ENCODE results near the gene FAM120A. TPM values are rescaled to one million over a fixed set of nuclear protein-coding genes. Genes with fewer than 3 reads are reported as not detected.
"Not testable (repeated sequence)": the region's sequence is repeated elsewhere in the genome, so short reads cannot be mapped to it uniquely, and the experiment has no call there.

The FAM120A gene
- total RNA-seq, 2 donors from 2014 or later = 56.8 to 77.5 TPM

DNA sequence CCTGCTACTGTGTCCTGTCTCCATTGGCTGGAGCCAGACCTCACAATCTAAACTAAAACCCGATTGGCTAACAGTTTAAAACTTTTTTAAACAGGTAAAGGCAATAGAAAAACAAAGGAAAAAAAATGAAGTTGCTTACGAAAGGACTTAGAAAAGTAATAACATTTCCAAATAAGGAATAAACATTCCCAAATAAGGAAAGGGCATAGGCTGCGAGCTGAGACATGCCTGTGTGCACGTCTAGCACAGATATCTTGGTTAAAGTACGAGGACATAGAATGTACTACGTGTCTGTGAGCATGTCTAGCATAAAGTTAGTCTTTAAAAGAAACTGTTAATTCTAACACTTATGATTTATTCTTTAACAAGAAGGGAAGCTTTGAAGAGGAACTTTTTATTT lies 15.3 kb upstream of the FAM120A start:
- intact Hi-C loops (cut with DNase I) = no loop called here
- ATAC-seq = no peak
- no peaks in the 10 kb centered on the region for H3K27me3 ChIP-seq
- 87 to 88% methylated on average over 6 of the region's 6 CpGs for WGBS, 2 donors
- no peak overlapping the region for H3K4me3 ChIP-seq
- no peaks in the 10 kb centered on the region for H3K36me3 ChIP-seq (replicated peaks in 1 of 2; ENCODE audit: insufficient read depth in 1 of 2, low read depth in 2 of 2)
- no peak for TF ChIP-seq POLR2A (IDR thresholded peaks at IDR 0.05)
- TF ChIP-seq, protein P1, sequence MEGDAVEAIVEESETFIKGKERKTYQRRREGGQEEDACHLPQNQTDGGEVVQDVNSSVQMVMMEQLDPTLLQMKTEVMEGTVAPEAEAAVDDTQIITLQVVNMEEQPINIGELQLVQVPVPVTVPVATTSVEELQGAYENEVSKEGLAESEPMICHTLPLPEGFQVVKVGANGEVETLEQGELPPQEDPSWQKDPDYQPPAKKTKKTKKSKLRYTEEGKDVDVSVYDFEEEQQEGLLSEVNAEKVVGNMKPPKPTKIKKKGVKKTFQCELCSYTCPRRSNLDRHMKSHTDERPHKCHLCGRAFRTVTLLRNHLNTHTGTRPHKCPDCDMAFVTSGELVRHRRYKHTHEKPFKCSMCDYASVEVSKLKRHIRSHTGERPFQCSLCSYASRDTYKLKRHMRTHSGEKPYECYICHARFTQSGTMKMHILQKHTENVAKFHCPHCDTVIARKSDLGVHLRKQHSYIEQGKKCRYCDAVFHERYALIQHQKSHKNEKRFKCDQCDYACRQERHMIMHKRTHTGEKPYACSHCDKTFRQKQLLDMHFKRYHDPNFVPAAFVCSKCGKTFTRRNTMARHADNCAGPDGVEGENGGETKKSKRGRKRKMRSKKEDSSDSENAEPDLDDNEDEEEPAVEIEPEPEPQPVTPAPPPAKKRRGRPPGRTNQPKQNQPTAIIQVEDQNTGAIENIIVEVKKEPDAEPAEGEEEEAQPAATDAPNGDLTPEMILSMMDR (IDR thresholded peaks at IDR 0.05) = no peak
- no peak for DNase-seq
- H3K4me1 ChIP-seq = no peaks in the 10 kb centered on the region
- H3K27ac ChIP-seq = no peak overlapping the region
- no peaks in the 10 kb centered on the region for H3K9me3 ChIP-seq

DNA sequence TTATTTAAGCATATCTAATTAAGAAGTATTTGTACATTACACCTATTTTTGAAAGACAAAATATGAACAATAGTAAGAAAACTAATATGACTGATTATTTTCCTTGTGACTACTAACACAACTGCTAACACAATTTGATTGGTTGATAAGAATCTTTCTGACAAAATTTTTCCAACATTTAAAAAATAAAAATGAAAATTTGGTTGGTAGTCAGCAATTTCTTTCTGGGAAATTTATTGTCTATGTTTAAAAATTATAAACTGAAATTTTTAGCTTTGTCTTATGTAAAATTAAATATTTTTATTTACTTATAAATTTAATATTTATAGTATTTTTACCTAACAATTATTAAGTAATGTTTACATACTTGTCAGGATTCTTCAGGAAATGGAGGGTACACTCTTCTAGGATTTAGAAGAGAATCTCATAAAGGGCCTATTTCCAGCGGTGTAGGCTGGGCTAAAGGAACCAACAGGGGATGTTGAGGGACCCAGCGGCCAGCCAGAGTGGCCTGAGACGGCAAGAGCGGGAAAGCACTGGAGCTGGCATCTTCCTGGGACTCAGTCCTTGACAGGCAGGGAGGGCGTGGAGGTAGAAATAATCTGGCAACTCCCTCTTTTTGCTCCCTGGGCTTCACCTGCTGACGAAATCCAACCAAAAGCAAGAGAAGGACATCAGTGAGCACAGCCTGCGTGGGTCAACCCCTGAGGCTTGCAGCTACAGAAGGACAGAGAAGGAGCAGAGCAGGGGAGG lies 14.7 kb upstream of the FAM120A start:
- no peaks in the 10 kb centered on the region for H3K9me3 ChIP-seq
- WGBS, 2 donors = 89 to 90% methylated on average over 7 of the region's 7 CpGs
- intact Hi-C loops (cut with DNase I) = no loop called here

DNA sequence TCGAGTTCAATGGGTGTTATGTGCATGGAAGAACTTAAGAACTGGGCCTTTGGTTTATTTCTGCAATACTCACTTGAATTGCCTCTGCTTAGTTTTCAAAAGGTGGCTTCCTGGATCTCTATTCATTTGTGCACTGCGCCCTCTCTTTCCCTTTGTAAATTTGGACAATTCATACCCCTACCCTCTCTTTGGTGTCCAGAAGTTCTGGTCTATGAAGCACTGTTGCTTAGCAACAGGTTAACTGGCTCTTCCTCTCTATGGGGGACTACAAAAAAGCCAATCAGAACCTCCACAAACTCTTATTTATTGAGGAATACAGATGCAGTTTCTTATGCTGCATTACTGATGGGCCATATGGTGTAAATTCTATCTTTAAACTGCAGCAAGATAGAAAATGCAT lies 13.5 kb upstream of the FAM120A start:
- Histone ChIP-seq H3K27ac (no peak overlapping the region), H3K27me3 (no peaks in the 10 kb centered on the region), H3K4me3 (no peak overlapping the region), H3K36me3 (replicated peaks in 1 of 2; ENCODE audit: insufficient read depth in 1 of 2, low read depth in 2 of 2) (no peaks in the 10 kb centered on the region), H3K4me1 (no peaks in the 10 kb centered on the region), H3K9me3 (no peaks in the 10 kb centered on the region)
- DNase-seq (no peak), ATAC-seq (no peak)
- 69 to 80% methylated on average over 2 of the region's 2 CpGs for WGBS, 2 donors
- intact Hi-C loops (cut with DNase I) = no loop called here
- no peak for TF ChIP-seq POLR2A (IDR thresholded peaks at IDR 0.05)
- TF ChIP-seq, protein P1 (IDR thresholded peaks at IDR 0.05) = no peak

More for the DNA sequence above, 14.7 kb upstream of the FAM120A start:
- Histone ChIP-seq H3K27me3 (no peaks in the 10 kb centered on the region), H3K36me3 (replicated peaks in 1 of 2; ENCODE audit: insufficient read depth in 1 of 2, low read depth in 2 of 2) (no peaks in the 10 kb centered on the region), H3K4me1 (no peaks in the 10 kb centered on the region), H3K27ac (no peak overlapping the region), H3K4me3 (no peak overlapping the region)
- TF ChIP-seq, protein P1 (IDR thresholded peaks at IDR 0.05) = no peak
- TF ChIP-seq POLR2A (IDR thresholded peaks at IDR 0.05) = no peak
- no peak for DNase-seq
- no peak for ATAC-seq

DNA sequence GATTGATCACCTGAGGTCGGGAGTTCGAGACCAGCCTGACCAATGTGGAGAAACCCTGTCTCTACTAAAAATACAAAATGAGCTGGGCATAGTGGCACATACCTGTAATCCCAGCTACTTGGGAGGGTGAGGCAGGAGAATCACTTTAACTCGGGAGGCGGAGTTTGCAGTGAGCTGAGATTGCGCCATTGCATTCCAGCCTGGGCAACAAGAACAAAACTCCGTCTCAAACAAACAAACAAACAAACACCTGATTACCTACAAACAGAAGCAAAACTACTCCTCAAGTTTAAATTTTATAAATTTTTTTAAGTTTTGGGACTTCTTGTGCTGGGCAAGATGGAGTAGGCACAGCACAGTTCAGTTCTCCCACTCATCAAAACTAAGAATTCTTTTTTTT lies 12.2 kb upstream of the FAM120A start:
- 90 to 92% methylated on average over 6 of the region's 6 CpGs for WGBS, 2 donors
- H3K4me3 ChIP-seq; ATAC-seq; H3K36me3 ChIP-seq (replicated peaks in 1 of 2; ENCODE audit: insufficient read depth in 1 of 2, low read depth in 2 of 2); H3K27me3 ChIP-seq; H3K27ac ChIP-seq; DNase-seq; H3K9me3 ChIP-seq; H3K4me1 ChIP-seq; intact Hi-C loops (cut with DNase I): not testable (repeated sequence)

DNA sequence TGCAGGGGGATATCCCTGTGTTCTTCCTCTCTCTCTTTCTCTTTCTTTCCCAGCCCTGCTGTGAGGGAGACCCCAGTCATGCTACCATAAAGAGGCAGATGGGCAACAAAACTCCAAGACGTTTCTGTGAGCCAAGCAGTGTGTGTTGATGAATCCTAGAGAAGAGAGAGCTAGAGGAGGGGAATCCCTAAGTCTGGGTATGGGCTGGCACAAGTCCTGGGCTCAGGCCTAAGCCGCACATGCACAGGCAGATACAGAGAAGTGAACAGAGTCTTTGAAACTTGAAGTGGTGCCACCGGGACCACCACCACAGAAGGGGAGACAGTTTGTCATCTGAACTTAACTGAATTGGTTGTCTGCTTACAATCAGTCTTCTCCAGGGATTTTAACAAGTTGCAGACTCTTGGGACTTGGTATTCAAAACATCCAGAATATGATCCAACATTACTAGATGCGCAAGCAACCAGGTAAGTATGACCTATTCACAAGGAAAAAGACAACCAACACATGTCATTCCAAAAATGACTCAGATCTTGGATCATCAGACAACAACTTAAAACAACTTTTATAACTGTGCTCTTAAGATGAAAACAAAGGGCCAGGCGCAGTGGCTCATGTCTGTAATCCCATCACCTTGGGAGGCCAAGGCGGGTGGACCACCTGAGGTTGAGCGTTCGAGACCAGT lies 10.4 kb upstream of the FAM120A start:
- no peaks in the 10 kb centered on the region for H3K36me3 ChIP-seq (replicated peaks in 1 of 2; ENCODE audit: insufficient read depth in 1 of 2, low read depth in 2 of 2)
- H3K4me1 ChIP-seq = no peaks in the 10 kb centered on the region
- DNase-seq = no peak
- TF ChIP-seq, protein P1 (IDR thresholded peaks at IDR 0.05) = no peak
- no peak for TF ChIP-seq POLR2A (IDR thresholded peaks at IDR 0.05)
- H3K27me3 ChIP-seq = no peaks in the 10 kb centered on the region
- H3K9me3 ChIP-seq = no peaks in the 10 kb centered on the region
- H3K4me3 ChIP-seq = no peak overlapping the region
- H3K27ac ChIP-seq = no peak overlapping the region
- intact Hi-C loops (cut with DNase I) = no loop called here
- ATAC-seq = no peak
- WGBS, 2 donors = 79 to 90% methylated on average over 8 of the region's 8 CpGs

Data from body of pancreas (tissue), 4 donors.